Activated CD4-positive, alpha-beta T cell treated with anti-CD3 and anti-CD28 coated beads, Interleukin-2, amount 50 U/mL, for 24 hours (primary cell): ENCODE measurements around the gene HEXB.
"Not testable (repeated sequence)": the region's sequence is repeated elsewhere in the genome, so short reads cannot be mapped to it uniquely, and the experiment has no call there.

Experiments used
- DNase-seq, 2 donors: peaks; one replicate each; pipeline ENCODE4 v3.0.0-alpha.2; 2020; ENCODE audit warnings: low read depth in 1 of 2, low spot score in 1 of 2

HEXB gene

GRCh38 chr5:74725331-74725730 is 40.3 kb downstream of the HEXB start:
- no peak for DNase-seq

GRCh38 chr5:74736759-74737158 is 51.7 kb downstream of the HEXB start:
- DNase-seq = no peak

GRCh38 chr5:74738406-74738805 is 53.4 kb downstream of the HEXB start:
- DNase-seq = no peak

GRCh38 chr5:74748742-74749141 is 63.7 kb downstream of the HEXB start:
- DNase-seq = not testable (repeated sequence)

GRCh38 chr5:74761241-74761640 is 76.2 kb downstream of the HEXB start:
- no peak for DNase-seq

- peak in 1 of 2 donors; percentile 4 for DNase-seq
Measured at GRCh38 chr5:74762599-74762998, 77.6 kb downstream of the HEXB start.

GRCh38 chr5:74763504-74763903 is 78.5 kb downstream of the HEXB start:
- DNase-seq = no peak

- DNase-seq = no peak
Measured at GRCh38 chr5:74765201-74765600, 80.2 kb downstream of the HEXB start.

- no peak for DNase-seq
Measured at GRCh38 chr5:74765929-74766328, 80.9 kb downstream of the HEXB start.

GRCh38 chr5:74766418-74766848 is 81.4 kb downstream of the HEXB start:
- DNase-seq = peak in 1 of 2 donors; percentile 11

- DNase-seq = peak; percentile 85 to 91
Measured at GRCh38 chr5:74766849-74767578, 82.0 kb downstream of the HEXB start, which contains the start of the genes GFM2 and NSA2. Gene GFM2, minus strand, starts transcription at chr5:74767117. Its CDS starts 3,375 bp downstream, at chr5:74763742. Gene NSA2, plus strand, starts transcription at chr5:74767249. Its CDS starts 112 bp downstream, at chr5:74767361.

GRCh38 chr5:74767579-74767913 is 82.5 kb downstream of the HEXB start:
- DNase-seq = peak in 1 of 2 donors; percentile 7
